RWPE2 (cell line): Measurements from ENCODE around the gene ARHGAP26.

Source experiments
- ATAC-seq: fragments of 200-7000 bp; cut with Tn5 transposase; 3 replicates; pipeline ENCODE4 v1.9.1; 2021; ENCODE audit warnings: low read depth
- DNase-seq: peaks from one replicate; pipeline ENCODE4 v3.0.0-alpha.2; 2020; ENCODE audit warnings: low spot score
- H3K27ac ChIP-seq: fragments of 450-650 bp; 2 replicates; pipeline ENCODE4 v1.5.1; 2017; ENCODE audit warnings: mild to moderate bottlenecking; ENCODE audit not compliant: poor library complexity, severe bottlenecking
- H3K27me3 ChIP-seq: fragments of 250-450 bp; sonication (Bioruptor Pico); 2 replicates; pipeline ENCODE4 v1.5.1; 2021; ENCODE audit warnings: mild to moderate bottlenecking, moderate library complexity; ENCODE audit not compliant: insufficient read depth, poor library complexity, severe bottlenecking
- H3K36me3 ChIP-seq: fragments of 250-450 bp; sonication (Bioruptor Pico); 2 replicates; pipeline ENCODE4 v1.5.1; 2020; ENCODE audit warnings: low read depth, mild to moderate bottlenecking, moderate library complexity
- H3K4me1 ChIP-seq: fragments of 250-450 bp; sonication (Bioruptor Pico); 2 replicates; pipeline ENCODE4 v1.5.1; 2021; ENCODE audit warnings: mild to moderate bottlenecking, moderate library complexity; ENCODE audit not compliant: insufficient read depth, poor library complexity, severe bottlenecking
- H3K4me3 ChIP-seq: fragments of 250-450 bp; sonication (Bioruptor Pico); 2 replicates; pipeline ENCODE4 v1.5.1; 2021; ENCODE audit warnings: mild to moderate bottlenecking, moderate library complexity; ENCODE audit not compliant: severe bottlenecking
- H3K9me3 ChIP-seq: fragments of 250-450 bp; sonication (Bioruptor Pico); 2 replicates; pipeline ENCODE4 v1.5.1; 2021; ENCODE audit warnings: mild to moderate bottlenecking, moderate library complexity; ENCODE audit not compliant: severe bottlenecking
- CTCF ChIP-seq: fragments of 450-650 bp; IDR thresholded peaks from one replicate; pipeline ENCODE4 v1.5.1; 2017; ENCODE audit warnings: mild to moderate bottlenecking, moderate library complexity; ENCODE audit not compliant: poor library complexity, severe bottlenecking

The ARHGAP26 gene

GRCh38 chr5:143204474-143205246, 434.5 kb downstream of the ARHGAP26 start:
- Histone ChIP-seq H3K36me3 (no peaks in the 10 kb centered on the region), H3K9me3 (no peaks in the 10 kb centered on the region), H3K27ac (peak overlapping the region; percentile 93), H3K4me1 (peaks cover 43% of the 10 kb centered on the region), H3K27me3 (no peaks in the 10 kb centered on the region), H3K4me3 (no peak overlapping the region)
- ATAC-seq: no peak
- TF ChIP-seq CTCF: no peak
- no peak for DNase-seq

- TF ChIP-seq CTCF: peak; percentile 18
- Histone ChIP-seq H3K27me3 (no peaks in the 10 kb centered on the region), H3K4me1 (peaks cover 37% of the 10 kb centered on the region), H3K9me3 (no peaks in the 10 kb centered on the region), H3K4me3 (no peak overlapping the region), H3K27ac (peak overlapping the region; percentile 93), H3K36me3 (no peaks in the 10 kb centered on the region)
- peak; percentile 94 for ATAC-seq
- peak; percentile 88 for DNase-seq
Observed at GRCh38 chr5:143205386-143205785, 435.2 kb downstream of the ARHGAP26 start.

- H3K27me3 ChIP-seq: no peaks in the 10 kb centered on the region
- H3K36me3 ChIP-seq: no peaks in the 10 kb centered on the region
- no peak overlapping the region for H3K4me3 ChIP-seq
- no peaks in the 10 kb centered on the region for H3K9me3 ChIP-seq
- DNase-seq (no peak), ATAC-seq (no peak)
- peak overlapping the region; percentile 93 for H3K27ac ChIP-seq
- no peak for TF ChIP-seq CTCF
- H3K4me1 ChIP-seq: peaks cover 34% of the 10 kb centered on the region
Observed at GRCh38 chr5:143205883-143206195, 435.7 kb downstream of the ARHGAP26 start.

GRCh38 chr5:143206196-143207053, 436.2 kb downstream of the ARHGAP26 start:
- Histone ChIP-seq H3K27ac (peak overlapping the region; percentile 93), H3K27me3 (no peaks in the 10 kb centered on the region), H3K36me3 (no peaks in the 10 kb centered on the region), H3K4me1 (peaks cover 29% of the 10 kb centered on the region), H3K9me3 (no peaks in the 10 kb centered on the region), H3K4me3 (no peak overlapping the region)
- no peak for DNase-seq
- no peak for TF ChIP-seq CTCF
- peak; percentile 30; the same call in 2 of the 3 replicates for ATAC-seq
